Lower leg skin (tissue), 4 donors: Measurements from ENCODE around the gene RPTOR. TPM values are rescaled to one million over a fixed set of nuclear protein-coding genes. Genes with fewer than 3 reads are reported as not detected.
"Not testable (repeated sequence)": the region's sequence is repeated elsewhere in the genome, so short reads cannot be mapped to it uniquely, and the experiment has no call there.

ENCODE experiments used
- DNase-seq, 2 donors: peaks; one replicate each; pipeline ENCODE4 v3.0.0-alpha.2; 2019; ENCODE audit warnings: low spot score in 2 of 2
- H3K4me3 ChIP-seq: fragments of 200-600 bp; sonication (generic); 2 replicates; pipeline ENCODE4 v1.5.1; 2017; ENCODE audit warnings: mild to moderate bottlenecking, low read depth; ENCODE audit not compliant: poor library complexity, severe bottlenecking
- CTCF ChIP-seq, 3 donors: fragments of 450-650 bp; IDR thresholded peaks; one replicate each; pipeline ENCODE4 v1.5.1; 2016; ENCODE audit warnings: antibody characterized with exemption in 3 of 3, mild to moderate bottlenecking in 3 of 3, moderate library complexity in 2 of 3
- POLR2A ChIP-seq, 2 donors: fragments of 450-650 bp; IDR thresholded peaks; one replicate each; pipeline ENCODE4 v1.6.1; 2016 to 2017; ENCODE audit warnings: antibody characterized with exemption in 2 of 2, mild to moderate bottlenecking in 1 of 2, moderate library complexity in 1 of 2
- WGBS, 2 donors: methylation state at CpG; one replicate each; pipeline ENCODE4 v1.1.5; 2018; 5-methylcytosine and 5-hydroxymethylcytosine counted together
- intact Hi-C: fragments of 100-400 bp; cut with DNase I; formaldehyde crosslinking; loops from one replicate; pipeline ENCODE4 v1.15.0; 2023; ENCODE audit warnings: low total_unique reads
- total RNA-seq, 4 donors: library from RNA; depleted of rRNA; stranded (reverse); fragments of >200 nt; gene quantifications; one replicate each; pipeline ENCODE4 v1.1.0, GENCODE V29; 2016

Gene RPTOR
- total RNA-seq, 4 donors from 2014 or later = 30.7 to 68.2 (median 39.8) TPM

GRCh38 chr17:80503921-80504320, 40.7 kb upstream of the RPTOR start:
- no peak overlapping the region for H3K4me3 ChIP-seq
- no peak for DNase-seq
- TF ChIP-seq POLR2A (IDR thresholded peaks at IDR 0.05) (no peak), CTCF (IDR thresholded peaks at IDR 0.05) (peak in 1 of 3 donors; percentile 6)
- intact Hi-C loops = no loop called here

GRCh38 chr17:80504686-80505413, 39.8 kb upstream of the RPTOR start:
- TF ChIP-seq POLR2A (IDR thresholded peaks at IDR 0.05) (no peak), CTCF (IDR thresholded peaks at IDR 0.05) (no peak)
- no peak for DNase-seq
- 30 to 41% methylated on average over 8 of the region's 8 CpGs for WGBS, 2 donors
- intact Hi-C loops = no loop called here
- no peak overlapping the region for H3K4me3 ChIP-seq

- 46 to 66% methylated on average over 4 of the region's 4 CpGs for WGBS, 2 donors
- DNase-seq, H3K4me3 ChIP-seq, intact Hi-C loops: not testable (repeated sequence)
Measured at GRCh38 chr17:80507177-80507576, 37.5 kb upstream of the RPTOR start.

GRCh38 chr17:80507965-80508364, 36.7 kb upstream of the RPTOR start:
- no peak overlapping the region for H3K4me3 ChIP-seq
- no peak for DNase-seq
- TF ChIP-seq CTCF (IDR thresholded peaks at IDR 0.05) (no peak), POLR2A (IDR thresholded peaks at IDR 0.05) (no peak)
- 85 to 91% methylated on average over 3 of the region's 3 CpGs for WGBS, 2 donors
- intact Hi-C loops = no loop called here

GRCh38 chr17:80509311-80509710, 35.3 kb upstream of the RPTOR start:
- H3K4me3 ChIP-seq = no peak overlapping the region
- intact Hi-C loops = no loop called here
- no peak for DNase-seq
- WGBS, 2 donors = 85 to 88% methylated on average over 8 of the region's 8 CpGs
- TF ChIP-seq CTCF (IDR thresholded peaks at IDR 0.05) (no peak), POLR2A (IDR thresholded peaks at IDR 0.05) (no peak)

- H3K4me3 ChIP-seq = no peak overlapping the region
- intact Hi-C loops = no loop called here
- no peak for DNase-seq
- 80 to 81% methylated on average over 14 of the region's 14 CpGs for WGBS, 2 donors
- no peak for TF ChIP-seq CTCF (IDR thresholded peaks at IDR 0.05)
- TF ChIP-seq POLR2A (IDR thresholded peaks at IDR 0.05) = no peak
Measured at GRCh38 chr17:80510132-80510531, 34.5 kb upstream of the RPTOR start.
